NCI-H1105 (cell line): ENCODE measurements around the gene MAMDC2.

Source experiments
- DNase-seq: peaks from one replicate; lab custom pipeline; 2025; lab: John Stamatoyannopoulos, UW

The MAMDC2 gene, protein sequence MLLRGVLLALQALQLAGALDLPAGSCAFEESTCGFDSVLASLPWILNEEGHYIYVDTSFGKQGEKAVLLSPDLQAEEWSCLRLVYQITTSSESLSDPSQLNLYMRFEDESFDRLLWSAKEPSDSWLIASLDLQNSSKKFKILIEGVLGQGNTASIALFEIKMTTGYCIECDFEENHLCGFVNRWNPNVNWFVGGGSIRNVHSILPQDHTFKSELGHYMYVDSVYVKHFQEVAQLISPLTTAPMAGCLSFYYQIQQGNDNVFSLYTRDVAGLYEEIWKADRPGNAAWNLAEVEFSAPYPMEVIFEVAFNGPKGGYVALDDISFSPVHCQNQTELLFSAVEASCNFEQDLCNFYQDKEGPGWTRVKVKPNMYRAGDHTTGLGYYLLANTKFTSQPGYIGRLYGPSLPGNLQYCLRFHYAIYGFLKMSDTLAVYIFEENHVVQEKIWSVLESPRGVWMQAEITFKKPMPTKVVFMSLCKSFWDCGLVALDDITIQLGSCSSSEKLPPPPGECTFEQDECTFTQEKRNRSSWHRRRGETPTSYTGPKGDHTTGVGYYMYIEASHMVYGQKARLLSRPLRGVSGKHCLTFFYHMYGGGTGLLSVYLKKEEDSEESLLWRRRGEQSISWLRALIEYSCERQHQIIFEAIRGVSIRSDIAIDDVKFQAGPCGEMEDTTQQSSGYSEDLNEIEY

DNA sequence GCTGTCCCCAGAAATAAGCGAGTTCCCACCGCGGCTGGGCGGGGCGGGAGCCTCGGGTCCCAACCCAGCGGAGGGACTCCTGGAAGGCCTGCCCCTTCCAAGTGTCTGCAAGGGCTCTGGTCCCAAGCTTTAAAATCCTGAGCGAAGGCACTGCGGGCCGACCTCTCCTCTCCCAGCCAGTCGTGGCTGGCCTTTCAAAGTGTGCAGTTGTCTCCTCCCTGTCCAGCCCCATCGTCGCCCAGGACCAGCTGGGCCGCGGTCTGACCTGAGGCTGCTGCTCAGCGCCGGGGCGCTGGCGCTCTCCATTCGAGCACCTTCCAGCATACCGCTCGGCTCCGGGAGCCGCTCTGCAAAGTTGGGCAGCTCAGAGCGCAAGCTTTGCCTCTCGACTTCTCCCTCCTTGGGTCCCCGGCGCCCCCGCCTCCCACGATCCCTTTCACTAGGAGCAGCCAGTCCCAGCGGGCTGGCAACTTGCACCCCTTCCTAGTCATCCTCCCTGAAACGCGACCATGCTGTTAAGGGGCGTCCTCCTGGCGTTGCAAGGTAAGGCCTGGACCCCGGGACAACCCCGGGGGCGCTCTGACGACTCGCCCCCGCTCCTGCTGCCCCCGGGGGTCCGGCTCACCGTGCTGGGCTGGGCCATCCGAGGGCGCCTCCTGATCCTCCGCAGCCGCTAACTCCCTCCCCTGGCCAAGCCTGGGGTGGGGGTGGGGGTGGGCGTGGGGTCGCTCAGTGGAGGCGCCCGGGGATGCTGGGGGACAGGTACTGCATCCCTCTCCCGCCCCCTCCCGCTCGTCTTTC lies at the start of gene MAMDC2:
Gene MAMDC2 (plus strand): TSS at position 160 of the 801 bp plus-strand sequence. CDS start 350 bp downstream, at position 510.
- no peak for DNase-seq

DNA sequence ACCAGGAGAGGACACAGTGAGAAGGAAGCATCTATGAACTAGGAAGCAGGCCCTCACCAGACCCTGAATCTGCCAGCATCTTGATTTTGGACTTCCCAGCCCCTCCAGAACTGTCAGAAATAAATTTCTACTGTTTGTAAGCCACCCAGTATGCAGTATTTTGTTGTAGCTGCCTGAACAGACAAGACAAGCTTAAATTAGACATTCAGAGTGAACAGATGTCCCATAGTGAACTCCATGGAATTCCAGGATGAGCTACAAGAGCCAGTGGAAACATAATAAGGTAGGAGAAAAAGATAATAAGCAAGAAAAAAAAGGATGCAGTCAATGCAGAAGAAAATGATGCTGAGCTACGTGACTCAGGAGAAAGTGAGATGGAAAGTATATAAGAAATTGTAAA lies 47.8 kb upstream of the MAMDC2 start:
- DNase-seq, result no peak

DNA sequence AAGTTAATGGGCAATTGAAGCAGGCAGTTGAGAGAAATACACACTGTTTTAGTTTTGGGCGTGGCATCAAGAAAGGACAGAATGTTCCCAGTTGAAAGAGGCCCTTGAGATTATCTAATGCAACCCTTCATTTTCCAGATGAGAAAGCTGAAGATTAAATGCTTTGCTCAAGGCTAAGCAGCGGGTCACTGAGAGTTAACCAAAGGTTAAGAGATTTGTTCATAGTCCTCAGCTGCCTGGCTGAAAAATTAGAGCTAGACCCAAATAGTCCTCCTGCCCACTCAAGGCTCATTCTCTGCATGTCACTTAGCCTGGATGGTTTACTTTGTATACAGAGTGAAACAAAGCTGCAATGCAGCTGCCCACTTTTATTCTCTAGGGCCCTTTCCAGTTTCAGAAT lies 46.7 kb upstream of the MAMDC2 start:
- no peak for DNase-seq

DNA sequence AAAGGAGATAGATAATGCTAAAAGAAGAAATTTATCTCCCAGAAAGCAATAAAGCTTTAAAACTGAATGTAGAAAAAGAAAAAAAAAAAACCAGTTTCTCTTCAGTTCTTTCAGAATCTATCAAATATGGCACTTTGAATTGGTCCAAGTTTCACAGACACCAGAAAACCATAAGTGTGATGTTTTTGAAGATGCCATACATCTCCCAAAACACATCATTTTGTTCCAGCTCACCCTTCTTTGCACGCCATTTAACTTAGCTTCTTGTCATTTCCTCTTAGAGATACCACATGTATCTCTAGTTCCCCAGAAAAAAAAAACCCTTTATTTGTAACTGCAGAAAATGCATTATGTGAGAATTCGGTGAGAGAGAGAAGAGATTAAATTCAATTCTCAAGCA lies 46.1 kb upstream of the MAMDC2 start:
- DNase-seq, result no peak

DNA sequence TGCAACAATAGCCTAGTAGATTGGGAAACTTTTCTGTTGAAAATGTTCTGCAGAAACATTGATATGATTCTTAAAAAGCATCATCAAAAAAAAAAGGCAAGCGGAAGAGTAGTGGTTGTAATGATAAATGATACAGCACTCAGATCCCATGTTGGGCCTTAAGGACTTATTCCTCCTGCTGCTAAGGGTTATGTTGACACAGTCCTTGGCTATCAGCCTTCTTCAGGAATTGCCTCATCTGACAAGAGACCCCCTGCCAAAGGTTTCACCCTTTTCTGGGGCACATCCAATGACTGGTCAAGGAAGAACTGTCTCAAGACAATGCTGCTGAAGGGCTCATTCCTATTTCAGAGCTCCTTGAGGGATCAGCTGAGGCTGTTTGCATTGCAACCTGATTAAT lies 44.3 kb upstream of the MAMDC2 start:
- DNase-seq, result no peak

DNA sequence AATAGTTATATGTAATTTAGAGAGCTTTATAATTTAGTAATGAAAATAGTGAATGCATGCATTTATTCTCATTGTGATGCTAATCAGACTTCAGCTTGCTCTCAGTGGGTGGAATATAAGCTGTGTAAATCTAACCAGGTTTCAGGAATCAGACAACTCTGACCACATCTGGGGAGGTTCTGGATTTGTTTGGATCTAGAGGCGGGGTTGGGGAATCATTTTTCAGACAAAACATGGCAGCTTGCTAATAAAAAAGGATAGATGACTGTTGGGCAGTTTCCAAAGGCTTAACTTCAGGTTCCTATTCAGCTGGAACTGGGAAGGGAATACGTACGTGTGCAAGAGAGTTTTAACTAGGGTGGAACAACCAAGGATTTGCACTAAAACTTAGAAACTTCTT lies 43.2 kb upstream of the MAMDC2 start:
- DNase-seq, result no peak

DNA sequence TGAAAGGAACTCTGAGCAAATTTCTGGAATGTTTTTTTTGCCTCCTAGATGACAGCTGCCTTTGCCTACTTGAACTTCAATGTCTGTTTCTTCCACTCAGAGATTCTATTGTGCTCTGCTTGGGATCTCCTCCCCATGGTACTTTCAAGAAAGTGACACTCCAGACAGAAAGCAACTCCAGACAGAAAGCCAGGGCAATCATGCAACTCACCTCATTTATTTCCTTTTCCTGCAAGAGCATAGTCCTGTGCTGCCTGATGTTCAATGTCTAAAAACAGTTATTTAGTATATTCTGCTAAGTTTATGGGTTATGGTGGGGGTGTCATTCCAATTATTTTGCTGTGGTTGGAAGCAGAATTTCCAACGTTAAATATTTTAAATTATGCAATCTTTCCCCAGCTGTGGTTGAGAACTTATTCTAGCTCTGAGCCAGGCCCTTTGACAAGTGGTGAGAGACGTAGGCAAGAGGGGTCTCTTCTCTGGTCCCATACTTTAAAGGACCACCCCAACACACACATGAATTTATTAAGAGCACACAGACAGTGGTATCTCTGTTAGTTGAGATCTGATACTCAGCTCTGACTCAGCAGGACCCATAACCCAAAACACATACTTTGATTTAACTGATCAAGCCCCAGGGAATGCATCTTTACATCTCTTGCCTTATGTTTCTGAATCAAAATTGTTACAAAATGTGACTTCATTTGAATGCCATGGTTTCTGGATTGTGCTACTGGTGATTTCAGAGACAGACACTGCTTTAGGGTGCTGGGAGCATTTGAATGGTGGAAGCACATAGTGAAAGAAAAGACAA lies 39.5 kb upstream of the MAMDC2 start:
- DNase-seq, result no peak

DNA sequence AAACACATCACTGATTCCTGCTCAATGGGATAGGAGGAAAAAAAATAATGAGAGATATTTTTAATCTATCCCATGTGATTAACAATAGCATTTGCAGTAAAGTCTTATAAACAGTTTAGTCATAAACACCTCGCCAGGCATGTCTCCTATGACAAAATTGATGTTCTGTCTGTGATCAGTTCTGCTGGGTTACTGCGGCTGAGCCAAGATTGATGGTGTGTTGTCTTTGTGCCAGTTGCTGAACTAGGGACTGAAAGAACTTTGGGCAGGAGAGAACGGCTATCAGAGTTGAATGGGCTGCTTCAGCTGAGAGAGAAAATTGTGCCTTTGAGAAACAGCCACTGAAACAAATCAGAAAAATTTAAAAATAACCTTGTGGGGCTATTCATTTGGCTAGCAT lies 37.3 kb upstream of the MAMDC2 start:
- DNase-seq, result no peak

DNA sequence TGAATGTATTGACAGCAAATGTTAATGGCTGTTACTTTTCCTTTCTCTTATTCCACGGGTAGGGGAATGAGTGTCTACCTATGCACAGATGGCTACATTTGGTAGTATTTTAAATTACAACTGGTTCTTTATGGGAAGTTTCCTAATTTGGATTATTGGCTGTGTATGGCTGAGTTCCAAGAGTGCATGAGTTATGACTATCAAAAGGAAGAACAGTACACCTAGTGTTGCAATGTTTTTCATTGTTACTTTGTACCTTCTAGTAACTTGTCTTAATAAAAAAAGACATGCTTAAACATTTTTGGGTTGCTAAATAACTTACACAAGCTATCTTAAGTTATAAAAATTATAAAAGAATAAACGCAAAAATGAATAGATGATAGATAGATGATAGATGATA lies 35.8 kb upstream of the MAMDC2 start:
- no peak for DNase-seq

DNA sequence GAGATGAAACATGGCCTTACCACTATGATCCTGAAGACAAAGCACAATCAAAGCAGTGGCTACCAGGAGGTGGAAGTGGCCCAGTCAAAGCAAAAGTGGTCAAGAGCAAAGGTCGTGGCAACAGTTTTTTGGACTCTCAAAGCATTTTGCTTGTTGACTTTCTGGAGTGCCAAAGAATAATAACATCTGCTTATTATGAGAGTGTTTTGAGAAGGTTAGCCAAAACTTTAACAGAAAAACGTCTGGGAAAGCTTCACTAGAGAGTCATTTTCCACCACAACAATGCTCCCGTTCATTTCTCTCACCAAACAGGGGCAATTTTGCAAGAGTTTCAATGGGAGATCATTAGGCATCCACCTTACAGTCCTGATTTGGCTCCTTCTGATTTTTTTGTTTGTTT lies 33.6 kb upstream of the MAMDC2 start:
- DNase-seq, result no peak

DNA sequence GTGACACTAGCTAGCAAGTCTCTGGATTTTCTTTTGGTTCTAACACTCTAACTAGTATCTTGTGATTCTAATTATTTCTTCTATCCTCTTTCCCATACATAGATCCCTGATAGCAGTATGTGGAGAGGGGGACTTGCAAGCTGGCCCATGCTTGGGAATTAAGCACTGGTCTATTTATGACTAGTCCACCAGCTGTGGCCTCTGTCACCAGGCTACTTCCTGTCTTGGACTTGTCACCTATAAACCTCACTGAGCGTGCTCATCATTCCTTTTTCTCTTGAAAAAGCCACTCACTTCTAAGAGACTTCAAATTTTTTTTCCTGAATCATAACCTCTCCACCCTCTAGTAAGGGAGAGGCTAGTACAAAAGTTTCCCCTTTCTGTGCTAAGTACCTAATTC lies 32.3 kb upstream of the MAMDC2 start:
- DNase-seq, result no peak

DNA sequence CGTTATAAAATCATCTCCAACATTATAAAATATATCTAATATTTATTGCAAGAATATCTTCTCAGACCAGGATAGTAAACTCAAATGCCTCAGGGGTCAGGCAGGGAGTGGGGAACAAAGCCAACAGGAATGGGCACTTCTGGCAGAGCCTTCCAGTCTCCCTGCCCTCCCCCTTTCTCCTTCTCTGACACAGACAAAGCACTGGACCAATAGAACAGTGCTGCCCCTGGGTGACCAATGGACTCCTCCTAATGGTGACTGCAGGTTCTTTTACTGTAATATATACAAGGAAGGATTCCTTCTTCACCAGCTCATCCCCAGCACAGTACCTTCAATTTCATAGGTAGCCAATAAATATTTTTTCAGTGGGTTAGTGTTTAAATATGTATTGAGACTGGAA lies 31.1 kb upstream of the MAMDC2 start:
- DNase-seq, result no peak

DNA sequence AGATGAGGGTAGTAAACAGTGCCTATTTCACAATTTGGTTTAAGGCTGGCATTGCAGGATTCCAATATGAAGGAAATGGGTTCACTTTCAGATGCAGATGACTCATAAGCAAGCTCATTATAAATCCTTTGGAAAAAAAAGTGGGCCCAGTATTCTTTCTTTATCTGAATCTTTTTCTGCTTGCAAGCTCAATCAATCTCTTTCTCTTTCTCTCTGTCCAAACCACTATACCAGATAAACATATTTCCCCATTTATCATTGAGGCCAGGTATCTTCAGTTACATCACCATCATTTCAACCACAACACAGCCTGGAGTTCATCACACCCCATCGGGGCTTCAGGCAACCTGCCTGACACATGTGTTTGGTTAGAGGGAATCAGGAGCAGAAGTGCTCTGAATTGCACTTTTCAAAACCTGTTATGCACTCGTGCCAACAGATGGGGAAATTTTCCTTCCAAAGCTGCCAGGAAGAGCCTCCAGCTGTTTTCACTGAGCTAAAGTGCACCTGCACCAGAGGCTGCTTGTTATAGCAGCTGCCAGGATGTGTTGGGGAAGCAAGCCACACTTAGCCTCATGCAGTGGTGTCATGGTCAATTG lies 30.0 kb upstream of the MAMDC2 start:
- DNase-seq, result no peak

DNA sequence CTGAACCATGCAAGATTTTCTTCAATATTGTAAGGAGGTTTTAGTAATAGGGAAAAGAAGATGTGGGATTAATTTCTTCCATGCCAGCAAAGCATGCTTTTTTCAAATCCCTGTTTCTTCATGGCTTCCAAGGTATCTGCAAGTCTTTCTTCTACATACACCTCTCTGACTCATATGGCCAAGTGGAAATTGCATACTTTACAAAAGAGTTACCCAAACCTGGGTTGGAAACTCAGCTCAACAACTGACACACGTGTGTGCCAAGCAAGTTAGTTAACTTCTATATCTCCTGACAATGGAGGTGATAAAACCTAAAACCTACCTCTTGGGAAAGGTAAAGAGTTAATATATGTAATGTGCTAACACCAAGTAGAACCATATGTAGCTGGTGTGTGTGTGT lies 28.5 kb upstream of the MAMDC2 start:
- DNase-seq, result no peak

DNA sequence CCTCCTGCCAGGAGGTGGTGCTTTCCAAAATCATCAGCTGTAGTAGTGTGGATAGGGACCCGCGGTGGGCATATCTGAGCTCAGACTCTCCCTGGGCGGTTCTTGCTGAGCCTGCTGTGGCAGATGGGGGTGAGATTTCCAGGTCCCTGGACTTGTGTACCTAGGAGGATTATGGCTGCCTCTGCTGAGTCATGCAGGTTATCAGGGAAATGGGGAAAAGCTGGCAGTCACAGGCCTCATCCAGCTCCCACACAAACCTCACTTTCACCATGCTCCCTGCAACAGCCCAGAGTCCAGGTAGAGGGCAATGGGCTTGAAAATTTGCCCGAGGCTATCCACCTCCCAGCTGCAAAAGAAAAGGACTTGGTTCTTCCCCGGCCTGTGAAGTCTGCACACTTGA lies 23.4 kb upstream of the MAMDC2 start:
- no peak for DNase-seq

DNA sequence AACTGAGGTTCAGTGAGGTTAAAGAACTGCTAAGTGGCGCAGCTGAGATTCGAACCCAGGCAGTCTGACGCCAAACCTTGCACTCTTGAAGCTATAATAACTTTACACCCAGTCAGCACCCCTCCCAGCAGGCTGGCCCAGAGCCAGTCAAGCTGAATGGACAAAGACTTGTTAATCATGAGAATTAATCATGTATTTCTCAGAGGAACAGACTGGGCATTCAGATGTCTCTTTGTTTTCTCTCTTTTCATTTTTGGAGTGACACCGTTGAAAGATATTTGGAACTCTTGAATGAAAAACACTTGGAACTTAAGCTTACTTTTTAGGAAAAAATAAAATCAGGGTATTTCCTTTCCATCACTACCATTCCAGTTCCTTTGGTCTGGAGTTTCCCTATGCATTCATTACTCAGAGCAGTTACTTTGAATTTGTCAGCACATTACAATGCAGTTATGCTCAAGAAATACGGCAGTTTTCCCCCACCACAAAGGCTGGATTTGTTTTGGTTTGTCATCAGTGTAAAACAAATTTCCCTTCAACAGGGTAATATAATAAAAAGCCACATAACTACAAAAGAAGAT lies 22.6 kb upstream of the MAMDC2 start:
- DNase-seq, result no peak

DNA sequence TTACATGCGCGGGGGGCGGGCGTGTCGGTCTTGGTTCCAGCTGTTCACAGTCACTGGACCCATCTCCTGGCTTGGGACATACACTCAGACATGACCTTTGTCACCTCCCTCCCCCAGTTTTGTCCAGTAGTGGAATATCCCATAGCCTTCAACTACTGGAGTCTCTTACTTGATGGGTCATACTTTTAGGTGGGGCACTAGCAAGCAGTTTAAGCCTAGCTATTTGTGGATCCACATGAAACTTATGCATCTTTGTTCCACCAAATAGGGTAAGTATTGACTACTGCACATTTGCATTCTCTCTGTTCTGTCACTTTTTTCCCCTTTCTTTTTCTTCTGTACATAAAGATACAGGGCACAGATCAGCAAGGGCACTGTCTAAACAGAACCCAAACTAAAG lies 15.4 kb upstream of the MAMDC2 start:
- DNase-seq, result no peak

DNA sequence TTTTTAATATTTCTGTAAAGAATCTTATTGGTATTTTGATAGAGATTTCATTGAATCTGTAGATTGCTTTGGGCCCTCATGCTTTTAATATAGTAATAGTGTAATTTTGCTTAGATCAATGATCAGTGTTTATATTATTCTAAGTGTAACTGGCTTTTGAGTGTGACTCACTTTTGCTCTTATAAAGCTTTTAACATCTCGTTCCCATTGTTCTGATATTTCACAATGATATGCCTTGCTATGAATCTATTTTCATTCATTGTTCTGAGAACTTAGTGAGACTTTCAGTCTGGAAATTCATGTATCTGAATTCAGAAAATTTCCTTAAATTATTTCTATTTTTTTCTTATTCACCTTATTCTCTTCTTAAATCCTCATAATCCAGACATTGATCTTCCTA lies 13.5 kb upstream of the MAMDC2 start:
- no peak for DNase-seq

DNA sequence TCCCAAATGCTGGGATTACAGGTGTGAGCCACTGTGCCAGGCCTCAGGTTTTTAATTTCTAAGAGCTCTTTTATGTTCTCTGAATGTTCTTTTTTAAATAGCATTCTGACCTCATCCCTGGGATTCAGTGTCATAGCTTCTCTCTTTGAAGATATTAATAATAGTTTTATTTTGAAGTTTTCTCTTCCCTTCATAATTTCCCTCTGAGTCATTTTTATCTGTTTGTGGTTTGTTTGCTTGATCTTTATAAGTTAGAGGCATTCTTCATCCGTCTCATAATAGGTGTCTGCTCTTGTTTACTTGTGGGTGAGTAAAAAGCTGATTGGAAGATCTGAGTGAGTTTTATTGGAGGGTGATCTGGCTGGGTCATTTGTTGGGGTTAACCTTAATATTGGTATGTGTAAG lies 12.5 kb upstream of the MAMDC2 start:
- no peak for DNase-seq

DNA sequence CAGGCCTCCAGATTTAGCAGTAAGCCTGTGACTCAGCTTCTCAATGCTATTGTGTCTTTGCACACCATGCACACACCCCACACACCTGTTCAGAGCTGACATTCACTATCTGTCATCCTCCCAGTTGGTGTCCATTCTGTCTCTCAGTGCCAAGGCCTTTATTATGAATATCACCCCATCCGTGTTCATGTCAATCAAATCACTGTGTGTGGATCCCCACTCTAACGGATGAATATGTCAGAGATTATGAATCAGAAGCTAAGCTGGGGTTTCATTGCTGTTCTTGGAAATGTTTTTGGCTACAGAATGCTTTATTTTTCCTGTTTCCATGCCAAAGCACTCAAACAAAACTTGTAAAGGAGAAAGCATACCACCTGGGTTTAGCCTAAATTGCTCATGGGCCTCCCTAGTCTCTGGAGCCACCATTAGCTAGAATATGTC lies 9.4 kb upstream of the MAMDC2 start:
- no peak for DNase-seq

DNA sequence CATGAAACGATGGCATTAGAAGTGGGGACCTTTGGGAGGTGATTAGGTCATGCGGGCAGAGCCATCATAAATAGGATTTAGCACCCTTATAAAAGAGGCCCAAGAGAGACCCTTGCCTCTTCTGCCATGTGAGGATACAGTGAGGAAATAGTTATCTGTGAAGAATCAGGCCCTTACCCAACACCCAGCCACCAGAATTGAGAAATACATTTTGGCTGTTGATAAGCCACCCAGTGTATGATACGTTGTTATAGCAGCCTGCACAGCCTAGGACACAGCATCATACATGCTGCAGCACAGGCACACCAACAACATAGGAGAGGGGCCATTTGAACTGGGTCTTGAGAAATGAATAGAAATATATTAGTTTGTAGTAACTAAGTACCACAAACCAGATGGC lies 8.0 kb upstream of the MAMDC2 start:
- no peak for DNase-seq
